Measurements from ENCODE around the gene CLCN5. TPM values are rescaled to one million over a fixed set of nuclear protein-coding genes. Genes with fewer than 3 reads are reported as not detected.

Gene CLCN5
- total and polyA plus RNA-seq, 2 donors (not counting 1 experiment from before 2014, with no cell fraction given), result 2.9 to 3.6 TPM

- no peaks in the 10 kb centered on the region for H3K27me3 ChIP-seq (ENCODE audit: control insufficient read depth, insufficient read depth, low read length)
- no peaks in the 10 kb centered on the region for H4K20me1 ChIP-seq (ENCODE audit: control insufficient read depth, extremely low read depth, insufficient read depth, low read length)
- H3K79me2 ChIP-seq (ENCODE audit: control insufficient read depth, insufficient read depth, low read length), result no peaks in the 10 kb centered on the region
- TF ChIP-seq EZH2 (IDR thresholded peaks at IDR 0.05; ENCODE audit: low read length, missing control alignments) (no peak), CTCF (conservative IDR thresholded peaks at IDR 0.05 in 1 of 2, IDR thresholded peaks at IDR 0.05 in 1 of 2; ENCODE audit: low read depth in 1 of 2, low read length in 2 of 2) (no peak)
- H3K4me1 ChIP-seq (ENCODE audit: control insufficient read depth, extremely low read depth, insufficient read depth, low read length), result no peaks in the 10 kb centered on the region
- no peaks in the 10 kb centered on the region for H3K9me3 ChIP-seq (ENCODE audit: control insufficient read depth, insufficient read depth, low read depth, low read length)
- DNase-seq (ENCODE audit: low read depth in 2 of 2), result no peak
- H3K36me3 ChIP-seq (ENCODE audit: control insufficient read depth, insufficient read depth, low read length), result no peaks in the 10 kb centered on the region
- no peak overlapping the region for H3K4me3 ChIP-seq (replicated peaks in 1 of 4; ENCODE audit: control extremely low read depth in 1 of 4, insufficient read depth in 1 of 4, low read depth in 3 of 4, low read length in 4 of 4)
- H3K27ac ChIP-seq (ENCODE audit: insufficient read depth, low read length), result no peak overlapping the region
- no peak overlapping the region for H3K4me2 ChIP-seq (ENCODE audit: extremely low read depth, insufficient read depth, low read length)
- H2AFZ ChIP-seq (ENCODE audit: low read length), result no peak overlapping the region
- no peak overlapping the region for H3K9ac ChIP-seq (ENCODE audit: insufficient read depth, low read length)
Measured at GRCh38 chrX:50093625-50094024, 171.2 kb downstream of the CLCN5 start.

GRCh38 chrX:50097071-50097470 lies 174.7 kb downstream of the CLCN5 start:
- H4K20me1 ChIP-seq (ENCODE audit: control insufficient read depth, extremely low read depth, insufficient read depth, low read length), result no peaks in the 10 kb centered on the region

GRCh38 chrX:50098241-50098640 lies 175.8 kb downstream of the CLCN5 start:
- no peak for DNase-seq (ENCODE audit: low read depth in 2 of 2)
- H3K9me3 ChIP-seq (ENCODE audit: control insufficient read depth, insufficient read depth, low read depth, low read length), result no peaks in the 10 kb centered on the region
- no peak overlapping the region for H3K27ac ChIP-seq (ENCODE audit: insufficient read depth, low read length)
- no peak for TF ChIP-seq EZH2 (IDR thresholded peaks at IDR 0.05; ENCODE audit: low read length, missing control alignments)
- no peak for TF ChIP-seq CTCF (conservative IDR thresholded peaks at IDR 0.05 in 1 of 2, IDR thresholded peaks at IDR 0.05 in 1 of 2; ENCODE audit: low read depth in 1 of 2, low read length in 2 of 2)
- no peak overlapping the region for H2AFZ ChIP-seq (ENCODE audit: low read length)
- no peak overlapping the region for H3K9ac ChIP-seq (ENCODE audit: insufficient read depth, low read length)
- no peak overlapping the region for H3K4me2 ChIP-seq (ENCODE audit: extremely low read depth, insufficient read depth, low read length)
- no peak overlapping the region for H3K4me3 ChIP-seq (replicated peaks in 1 of 4; ENCODE audit: control extremely low read depth in 1 of 4, insufficient read depth in 1 of 4, low read depth in 3 of 4, low read length in 4 of 4)
- H3K27me3 ChIP-seq (ENCODE audit: control insufficient read depth, insufficient read depth, low read length), result no peaks in the 10 kb centered on the region
- H3K36me3 ChIP-seq (ENCODE audit: control insufficient read depth, insufficient read depth, low read length), result no peaks in the 10 kb centered on the region
- no peaks in the 10 kb centered on the region for H3K4me1 ChIP-seq (ENCODE audit: control insufficient read depth, extremely low read depth, insufficient read depth, low read length)
- H3K79me2 ChIP-seq (ENCODE audit: control insufficient read depth, insufficient read depth, low read length), result no peaks in the 10 kb centered on the region
- H4K20me1 ChIP-seq (ENCODE audit: control insufficient read depth, extremely low read depth, insufficient read depth, low read length), result no peaks in the 10 kb centered on the region

More at GRCh38 chrX:50097071-50097470, 174.7 kb downstream of the CLCN5 start:
- H3K36me3 ChIP-seq (ENCODE audit: control insufficient read depth, insufficient read depth, low read length), result no peaks in the 10 kb centered on the region
- no peak for DNase-seq (ENCODE audit: low read depth in 2 of 2)
- no peak overlapping the region for H3K4me2 ChIP-seq (ENCODE audit: extremely low read depth, insufficient read depth, low read length)
- no peaks in the 10 kb centered on the region for H3K79me2 ChIP-seq (ENCODE audit: control insufficient read depth, insufficient read depth, low read length)
- no peaks in the 10 kb centered on the region for H3K4me1 ChIP-seq (ENCODE audit: control insufficient read depth, extremely low read depth, insufficient read depth, low read length)
- H2AFZ ChIP-seq (ENCODE audit: low read length), result no peak overlapping the region
- no peak overlapping the region for H3K27ac ChIP-seq (ENCODE audit: insufficient read depth, low read length)
- no peaks in the 10 kb centered on the region for H3K27me3 ChIP-seq (ENCODE audit: control insufficient read depth, insufficient read depth, low read length)
- TF ChIP-seq CTCF (conservative IDR thresholded peaks at IDR 0.05 in 1 of 2, IDR thresholded peaks at IDR 0.05 in 1 of 2; ENCODE audit: low read depth in 1 of 2, low read length in 2 of 2), result no peak
- TF ChIP-seq EZH2 (IDR thresholded peaks at IDR 0.05; ENCODE audit: low read length, missing control alignments), result no peak
- no peak overlapping the region for H3K9ac ChIP-seq (ENCODE audit: insufficient read depth, low read length)
- H3K9me3 ChIP-seq (ENCODE audit: control insufficient read depth, insufficient read depth, low read depth, low read length), result no peaks in the 10 kb centered on the region
- H3K4me3 ChIP-seq (replicated peaks in 1 of 4; ENCODE audit: control extremely low read depth in 1 of 4, insufficient read depth in 1 of 4, low read depth in 3 of 4, low read length in 4 of 4), result no peak overlapping the region

Data from fibroblast of lung (primary cell).